H9 (cell line): ENCODE data around the gene SCIN. TPM values are rescaled to one million over a fixed set of nuclear protein-coding genes. Genes with fewer than 3 reads are reported as not detected.

Experiments
- DNase-seq: peaks from one replicate; pipeline ENCODE4 v3.0.0-alpha.2; 2017
- H2AFZ ChIP-seq: one replicate; pipeline ENCODE4 v1.6.1; 2013; ENCODE audit warnings: mild to moderate bottlenecking, low read length, control low read depth, moderate library complexity
- H2AK5ac ChIP-seq: 2 replicates; pipeline ENCODE4 v1.6.1; 2013; ENCODE audit warnings: low read length, control low read depth, mixed read lengths; ENCODE audit not compliant: insufficient read length
- H2BK120ac ChIP-seq: one replicate; pipeline ENCODE4 v1.6.1; 2013; ENCODE audit warnings: low read depth, mild to moderate bottlenecking, low read length, control low read depth, inconsistent platforms; ENCODE audit not compliant: poor library complexity, severe bottlenecking
- H2BK12ac ChIP-seq: 2 replicates; pipeline ENCODE4 v1.6.1; 2013; ENCODE audit warnings: low read length, control low read depth, mixed read lengths, low read depth; ENCODE audit not compliant: insufficient read length
- H2BK15ac ChIP-seq: 2 replicates; pipeline ENCODE4 v1.6.1; 2013; ENCODE audit warnings: low read depth, low read length, control low read depth
- H2BK20ac ChIP-seq: one replicate; pipeline ENCODE4 v1.6.1; 2013; ENCODE audit warnings: low read depth, mild to moderate bottlenecking, low read length, control low read depth, inconsistent platforms; ENCODE audit not compliant: poor library complexity, severe bottlenecking
- H2BK5ac ChIP-seq: 2 replicates; pipeline ENCODE4 v1.6.1; 2013; ENCODE audit warnings: low read length, control low read depth, mixed read lengths; ENCODE audit not compliant: insufficient read length
- H3K14ac ChIP-seq: 2 replicates; pipeline ENCODE4 v1.6.1; 2013; ENCODE audit warnings: low read length, control low read depth; ENCODE audit not compliant: insufficient read depth
- H3K18ac ChIP-seq: 2 replicates; pipeline ENCODE4 v1.6.1; 2013; ENCODE audit warnings: low read depth, mild to moderate bottlenecking, mixed read lengths, low read length, control low read depth; ENCODE audit not compliant: insufficient read length
- H3K23ac ChIP-seq: 2 replicates; pipeline ENCODE4 v1.6.1; 2013; ENCODE audit warnings: low read length, control low read depth, mixed read lengths, low read depth; ENCODE audit not compliant: insufficient read length
- H3K23me2 ChIP-seq: 2 replicates; pipeline ENCODE4 v1.6.1; 2013; ENCODE audit warnings: low read depth, mild to moderate bottlenecking, mixed read lengths, low read length, control low read depth; ENCODE audit not compliant: insufficient read length, poor library complexity, severe bottlenecking
- H3K27ac ChIP-seq: 2 replicates; pipeline ENCODE4 v1.5.1; 2013; ENCODE audit warnings: low read length, control low read depth, mixed read lengths, low read depth; ENCODE audit not compliant: insufficient read length
- H3K27me3 ChIP-seq: 2 replicates; pipeline ENCODE4 v1.6.1; 2013; ENCODE audit warnings: low read length, control low read depth, inconsistent platforms; ENCODE audit not compliant: insufficient read depth
- H3K4ac ChIP-seq: 2 replicates; pipeline ENCODE4 v1.6.1; 2013; ENCODE audit warnings: low read depth, mild to moderate bottlenecking, control low read depth, inconsistent platforms, low read length, moderate library complexity
- H3K4me1 ChIP-seq: 2 replicates; pipeline ENCODE4 v1.6.1; 2013; ENCODE audit warnings: low read length, control low read depth, inconsistent platforms; ENCODE audit not compliant: insufficient read depth
- H3K4me2 ChIP-seq: 2 replicates; pipeline ENCODE4 v1.6.1; 2013; ENCODE audit warnings: low read length, control low read depth, mixed read lengths; ENCODE audit not compliant: insufficient read length, insufficient read depth
- H3K56ac ChIP-seq: 2 replicates; pipeline ENCODE4 v1.6.1; 2013; ENCODE audit warnings: low read depth, mild to moderate bottlenecking, mixed read lengths, low read length, control low read depth; ENCODE audit not compliant: insufficient read length
- H3K79me1 ChIP-seq: 2 replicates; pipeline ENCODE4 v1.6.1; 2013; ENCODE audit warnings: low read depth, mild to moderate bottlenecking, moderate library complexity, low read length, control low read depth, inconsistent platforms; ENCODE audit not compliant: insufficient read depth, poor library complexity, severe bottlenecking
- H3K79me2 ChIP-seq: 2 replicates; pipeline ENCODE4 v1.6.1; 2013; ENCODE audit warnings: low read length, control low read depth, inconsistent platforms; ENCODE audit not compliant: insufficient read depth
- H3K9ac ChIP-seq: 2 replicates; pipeline ENCODE4 v1.6.1; 2013; ENCODE audit warnings: low read length, control low read depth, mixed read lengths; ENCODE audit not compliant: insufficient read length; ENCODE audit errors: extremely low read depth
- H3K9me3 ChIP-seq: one replicate; pipeline ENCODE4 v1.6.1; 2013; ENCODE audit warnings: low read depth, low read length, inconsistent platforms; ENCODE audit not compliant: control insufficient read depth
- H3T11ph ChIP-seq: one replicate; pipeline ENCODE4 v1.6.1; 2013; ENCODE audit warnings: mild to moderate bottlenecking, low read length, control low read depth, inconsistent platforms
- H4K20me1 ChIP-seq: one replicate; pipeline ENCODE4 v1.6.1; 2013; ENCODE audit not compliant: control insufficient read depth, insufficient read length, insufficient read depth
- H4K5ac ChIP-seq: 2 replicates; pipeline ENCODE4 v1.6.1; 2013; ENCODE audit warnings: low read depth, mild to moderate bottlenecking, mixed read lengths, low read length, control low read depth; ENCODE audit not compliant: insufficient read length
- H4K8ac ChIP-seq: replicated peaks from 2 replicates; pipeline ENCODE4 v1.6.1; 2013; ENCODE audit warnings: low read length, control low read depth, mixed read lengths, low read depth; ENCODE audit not compliant: insufficient read length
- H4K91ac ChIP-seq: 2 replicates; pipeline ENCODE4 v1.6.1; 2013; ENCODE audit warnings: low read depth, mild to moderate bottlenecking, moderate library complexity, mixed read lengths, low read length, control low read depth; ENCODE audit not compliant: insufficient read length
- H3K27ac Mint-ChIP-seq, 3 experiments: 2 replicates in 2 of 3; 3 replicates in 1 of 3; pipeline ENCODE4 v1.8.0; 2020 to 2021; ENCODE audit warnings: mixed read lengths in 3 of 3, mild to moderate bottlenecking in 1 of 3, moderate library complexity in 1 of 3
- H3K27me3 Mint-ChIP-seq: 2 replicates; pipeline ENCODE4 v1.8.0; 2021; ENCODE audit warnings: low read depth, mild to moderate bottlenecking, moderate library complexity, mixed read lengths
- H3K36me3 Mint-ChIP-seq, 3 experiments: 2 replicates in 2 of 3; 3 replicates in 1 of 3; pipeline ENCODE4 v1.8.0; 2020 to 2021; ENCODE audit warnings: low read depth in 3 of 3, mixed read lengths in 3 of 3; ENCODE audit not compliant: insufficient read depth in 1 of 3
- H3K4me1 Mint-ChIP-seq, 2 experiments: 2 replicates each; pipeline ENCODE4 v1.8.0; 2020; ENCODE audit warnings: mixed read lengths in 2 of 2
- H3K4me3 Mint-ChIP-seq, 2 experiments: 2 replicates in 1 of 2; 3 replicates in 1 of 2; pipeline ENCODE4 v1.8.0; 2020 to 2021; ENCODE audit warnings: mild to moderate bottlenecking in 2 of 2, mixed read lengths in 2 of 2, moderate library complexity in 1 of 2
- H3K9me3 Mint-ChIP-seq, 2 experiments: 2 replicates in 1 of 2; 3 replicates in 1 of 2; pipeline ENCODE4 v1.8.0; 2020; ENCODE audit warnings: mild to moderate bottlenecking in 2 of 2, mixed read lengths in 2 of 2, moderate library complexity in 1 of 2
- CTCF ChIP-seq: fragments of 200-600 bp; sonication (generic); conservative IDR thresholded peaks from 3 replicates; pipeline ENCODE4 v1.8.0; 2021; ENCODE audit warnings: antibody characterized with exemption, mild to moderate bottlenecking
- WGBS: extraction: QIAGEN DNeasy Blood & Tissue Kit; methylation state at CpG from one replicate; pipeline ENCODE4 v1.1.7; 2013; ENCODE audit warnings: missing lambda C conversion rate, low lambda C conversion rate, mixed read lengths; ENCODE audit not compliant: insufficient read length; ENCODE audit errors: extremely low coverage; 5-methylcytosine and 5-hydroxymethylcytosine counted together
- total RNA-seq: library from RNA; stranded (reverse); gene quantifications from 2 replicates; pipeline ENCODE4 v1.2.1, GENCODE V29; 2021

The SCIN gene
- total RNA-seq, 1 experiment from 2014 or later = 0.44 TPM

GRCh38 chr7:12689451-12689850 lies 118.9 kb downstream of the SCIN start:
- peaks cover 15% of the 10 kb centered on the region; the same call in 1 of the 2 replicates for H3K79me2 ChIP-seq
- H2AFZ ChIP-seq = no peak overlapping the region

More at GRCh38 chr7:12689451-12689850, 118.9 kb downstream of the SCIN start:
- no peak overlapping the region for H2BK15ac ChIP-seq
- H3K4me2 ChIP-seq = peak overlapping the region; percentile 39
- no peak overlapping the region for H3K4ac ChIP-seq
- H3K27me3 Mint-ChIP-seq = no peaks in the 10 kb centered on the region
- H3K4me3 Mint-ChIP-seq = peak overlapping the region; percentile 83 to 97
- H4K8ac ChIP-seq = no peak overlapping the region
- H3K9me3 Mint-ChIP-seq = no peaks in the 10 kb centered on the region
- H3K4me1 ChIP-seq = no peaks in the 10 kb centered on the region; the same call in 1 of the 2 replicates
- H3K27me3 ChIP-seq = no peaks in the 10 kb centered on the region
- H3K36me3 Mint-ChIP-seq = peaks cover 0 to 9% (median 4%) of the 10 kb centered on the region in 3 experiments; a peak in 5 of 7 replicates
- peaks cover 34 to 43% of the 10 kb centered on the region in 2 experiments for H3K4me1 Mint-ChIP-seq
- H2BK120ac ChIP-seq = no peak overlapping the region
- no peak for TF ChIP-seq CTCF
- no peak overlapping the region for H4K5ac ChIP-seq
- H3K18ac ChIP-seq = no peak overlapping the region
- H2BK20ac ChIP-seq = no peak overlapping the region
- no peak overlapping the region for H3K23ac ChIP-seq
- no peak overlapping the region for H2BK12ac ChIP-seq
- no CpG with 5 or more reads among the region's 2 CpGs for WGBS
- H3T11ph ChIP-seq = no peak overlapping the region
- no peaks in the 10 kb centered on the region for H3K79me1 ChIP-seq
- no peak overlapping the region for H2BK5ac ChIP-seq
- peaks cover 6% of the 10 kb centered on the region for H3K23me2 ChIP-seq
- H3K27ac Mint-ChIP-seq = peak overlapping the region in 1 of 3 experiments; percentile 49; a peak in 2 of 7 replicates
- no peaks in the 10 kb centered on the region for H3K9me3 ChIP-seq
- H3K9ac ChIP-seq = no peak overlapping the region
- H2AK5ac ChIP-seq = no peak overlapping the region
- H3K56ac ChIP-seq = no peak overlapping the region
- H3K27ac ChIP-seq = no peak overlapping the region
- no peaks in the 10 kb centered on the region for H4K20me1 ChIP-seq
- no peak for DNase-seq
- no peak overlapping the region for H3K14ac ChIP-seq
- H4K91ac ChIP-seq = no peak overlapping the region
